Measurements from ENCODE around the gene KLHL30.
"Not testable (repeated sequence)": the region's sequence is repeated elsewhere in the genome, so short reads cannot be mapped to it uniquely, and the experiment has no call there.

KLHL30 gene

DNA sequence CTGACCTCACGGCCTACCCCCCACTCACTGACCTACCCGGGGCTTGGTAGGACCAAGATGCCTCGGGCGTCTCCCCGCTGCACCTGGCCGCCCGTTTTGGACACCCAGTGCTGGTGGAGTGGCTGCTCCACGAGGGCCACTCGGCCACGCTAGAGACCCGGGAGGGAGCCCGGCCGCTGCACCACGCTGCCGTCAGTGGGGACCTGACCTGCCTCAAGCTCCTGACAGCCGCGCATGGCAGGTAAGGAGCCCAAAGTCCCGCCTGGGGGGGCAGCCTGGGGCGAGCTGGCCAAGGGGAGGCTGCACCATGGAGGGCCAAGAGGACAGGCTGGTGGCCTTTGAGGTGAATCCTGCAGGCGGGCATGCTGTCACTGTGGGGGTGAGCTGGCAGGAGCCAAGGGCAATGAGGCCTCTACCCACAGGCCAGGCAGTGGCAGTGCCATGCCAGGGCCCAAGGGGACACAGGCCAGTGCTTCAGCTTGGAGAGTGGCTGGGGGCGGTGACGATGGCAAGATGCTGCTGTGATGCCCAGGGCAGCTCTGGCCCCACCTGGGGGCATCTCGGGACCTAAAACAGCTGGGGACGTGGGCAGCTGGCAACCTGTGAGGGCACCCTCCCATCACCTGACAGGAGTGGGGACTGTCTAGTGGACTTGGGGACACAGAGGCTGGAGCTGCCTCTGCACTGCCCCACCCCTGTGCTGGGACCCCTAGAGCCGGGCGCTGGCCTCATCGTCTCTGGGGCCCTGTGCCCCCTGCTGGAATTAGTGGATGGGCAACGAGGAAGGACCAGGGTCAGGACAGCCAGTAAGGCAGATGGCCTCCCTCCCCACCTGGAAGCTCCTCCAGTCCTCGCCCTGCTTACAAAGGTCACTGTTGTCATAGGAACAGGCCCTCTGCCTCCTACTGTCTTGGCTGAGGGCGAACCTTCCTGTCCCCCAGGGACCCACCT lies 36.3 kb upstream of the KLHL30 start:
- no peak for DNase-seq (ENCODE audit: low spot score)

GRCh38 chr2:238102865-238103264 lies 35.6 kb upstream of the KLHL30 start:
- no peak for DNase-seq (ENCODE audit: low spot score)

DNA sequence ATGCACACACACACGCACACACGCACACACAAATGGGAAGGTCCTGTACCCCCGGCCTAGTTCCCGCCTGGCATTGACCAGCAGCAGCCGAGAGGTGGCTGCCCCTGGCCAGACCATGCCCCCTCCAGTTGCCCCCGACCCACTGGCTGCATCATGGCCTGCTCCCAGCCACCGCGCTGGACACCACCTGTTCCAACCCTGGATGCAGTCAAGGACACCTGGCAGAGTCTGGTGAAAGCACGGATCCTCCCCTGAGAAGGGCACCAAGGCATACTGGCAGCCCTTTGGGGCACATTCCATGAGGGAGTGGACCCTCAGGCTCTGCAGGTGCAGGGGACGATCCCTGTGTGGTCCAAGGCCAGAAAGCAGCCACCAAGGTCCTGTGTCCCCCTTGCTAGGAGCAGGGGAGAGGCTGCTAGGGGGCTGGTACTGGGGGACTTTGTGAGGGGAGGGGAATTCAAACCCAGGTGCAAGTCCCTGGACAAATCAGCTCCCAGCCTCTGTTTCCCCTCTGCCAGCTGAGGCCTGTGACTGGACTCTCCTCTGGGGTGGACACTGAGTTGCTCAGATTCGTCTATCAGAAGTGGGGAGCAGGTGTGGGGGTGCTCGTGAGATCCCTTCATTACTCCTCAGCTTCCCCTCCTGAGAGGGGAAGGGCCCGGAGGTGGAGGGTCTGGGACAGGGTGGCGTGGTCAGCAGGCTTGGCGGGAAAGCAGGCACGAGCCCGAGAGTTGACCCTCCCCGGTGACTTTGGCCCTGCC lies 34.8 kb upstream of the KLHL30 start:
- DNase-seq (ENCODE audit: low spot score), result no peak

GRCh38 chr2:238104226-238104690 lies 34.2 kb upstream of the KLHL30 start:
- DNase-seq (ENCODE audit: low spot score), result no peak

GRCh38 chr2:238104691-238105371 lies 33.6 kb upstream of the KLHL30 start:
- DNase-seq (ENCODE audit: low spot score), result no peak

- DNase-seq (ENCODE audit: low spot score), result no peak
Observed at GRCh38 chr2:238105506-238106338, 32.7 kb upstream of the KLHL30 start.

- no peak for DNase-seq (ENCODE audit: low spot score)
Observed at GRCh38 chr2:238106339-238106697, 32.1 kb upstream of the KLHL30 start.

GRCh38 chr2:238106698-238107524 lies 31.6 kb upstream of the KLHL30 start:
- no peak for DNase-seq (ENCODE audit: low spot score)

- no peak for DNase-seq (ENCODE audit: low spot score)
Observed at GRCh38 chr2:238107525-238108422, 30.7 kb upstream of the KLHL30 start.

DNA sequence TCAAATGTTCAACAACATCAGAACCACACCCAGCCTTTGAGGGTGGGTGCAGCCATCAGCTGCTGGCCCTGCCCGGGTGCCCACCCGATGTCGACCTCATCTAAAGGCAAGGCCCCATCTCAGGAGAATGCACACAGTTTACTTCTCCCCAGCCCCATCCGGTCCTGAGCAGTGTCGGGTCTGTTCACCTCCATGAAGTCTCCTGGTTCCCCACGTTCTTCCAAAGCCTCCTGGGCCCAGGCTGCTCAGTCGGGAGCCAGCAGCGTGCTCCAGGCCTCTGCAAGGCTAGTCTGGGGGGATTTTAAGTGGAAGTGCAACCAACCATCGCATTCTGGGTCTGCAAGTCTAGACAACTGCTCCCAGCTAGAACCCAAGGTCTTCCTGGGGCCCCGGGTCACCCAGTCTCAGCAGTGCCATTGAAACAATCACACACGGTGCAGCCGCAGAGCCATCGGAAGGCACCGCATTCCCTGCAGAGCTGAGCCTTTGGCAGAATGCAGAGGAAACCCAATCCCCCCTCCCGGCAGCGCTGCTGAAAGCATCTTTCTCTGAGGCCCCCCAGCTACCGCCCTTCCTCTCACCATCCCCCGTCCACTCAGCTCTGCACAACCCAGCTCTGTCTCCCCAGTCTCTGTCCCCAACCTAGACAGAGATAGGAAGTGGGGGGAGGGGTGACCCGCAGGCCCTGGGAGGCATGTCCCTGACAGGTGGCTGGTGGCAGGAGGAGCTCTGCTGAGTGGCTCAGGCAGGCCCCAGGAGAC lies 29.9 kb upstream of the KLHL30 start:
- no peak for DNase-seq (ENCODE audit: low spot score)

- DNase-seq (ENCODE audit: low spot score), result no peak
Observed at GRCh38 chr2:238113611-238114010, 24.9 kb upstream of the KLHL30 start.

GRCh38 chr2:238114331-238114841 lies 24.1 kb upstream of the KLHL30 start:
- DNase-seq (ENCODE audit: low spot score), result no peak

GRCh38 chr2:238114851-238115660 lies 23.4 kb upstream of the KLHL30 start:
- DNase-seq (ENCODE audit: low spot score), result no peak

DNA sequence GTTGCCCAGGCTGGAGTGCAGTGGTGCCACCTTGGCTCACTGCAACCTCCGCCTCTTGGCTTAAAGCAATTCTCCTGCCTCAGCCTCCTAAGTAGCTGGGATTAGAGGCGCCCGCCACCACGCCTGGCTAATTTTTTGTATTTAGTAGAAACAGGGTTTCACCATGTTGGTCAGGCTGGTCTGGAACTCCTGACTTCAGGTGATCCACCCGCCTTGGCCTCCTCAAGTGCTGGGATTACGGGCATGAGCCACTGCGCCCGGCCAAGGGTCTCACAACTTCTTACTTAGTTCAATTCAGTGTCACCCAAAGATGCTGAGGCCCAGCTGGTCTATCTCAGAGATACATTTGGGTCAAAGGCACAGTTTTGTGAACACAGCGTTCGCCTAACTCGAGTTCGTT lies 22.8 kb upstream of the KLHL30 start:
- DNase-seq (ENCODE audit: low spot score), result not testable (repeated sequence)

DNA sequence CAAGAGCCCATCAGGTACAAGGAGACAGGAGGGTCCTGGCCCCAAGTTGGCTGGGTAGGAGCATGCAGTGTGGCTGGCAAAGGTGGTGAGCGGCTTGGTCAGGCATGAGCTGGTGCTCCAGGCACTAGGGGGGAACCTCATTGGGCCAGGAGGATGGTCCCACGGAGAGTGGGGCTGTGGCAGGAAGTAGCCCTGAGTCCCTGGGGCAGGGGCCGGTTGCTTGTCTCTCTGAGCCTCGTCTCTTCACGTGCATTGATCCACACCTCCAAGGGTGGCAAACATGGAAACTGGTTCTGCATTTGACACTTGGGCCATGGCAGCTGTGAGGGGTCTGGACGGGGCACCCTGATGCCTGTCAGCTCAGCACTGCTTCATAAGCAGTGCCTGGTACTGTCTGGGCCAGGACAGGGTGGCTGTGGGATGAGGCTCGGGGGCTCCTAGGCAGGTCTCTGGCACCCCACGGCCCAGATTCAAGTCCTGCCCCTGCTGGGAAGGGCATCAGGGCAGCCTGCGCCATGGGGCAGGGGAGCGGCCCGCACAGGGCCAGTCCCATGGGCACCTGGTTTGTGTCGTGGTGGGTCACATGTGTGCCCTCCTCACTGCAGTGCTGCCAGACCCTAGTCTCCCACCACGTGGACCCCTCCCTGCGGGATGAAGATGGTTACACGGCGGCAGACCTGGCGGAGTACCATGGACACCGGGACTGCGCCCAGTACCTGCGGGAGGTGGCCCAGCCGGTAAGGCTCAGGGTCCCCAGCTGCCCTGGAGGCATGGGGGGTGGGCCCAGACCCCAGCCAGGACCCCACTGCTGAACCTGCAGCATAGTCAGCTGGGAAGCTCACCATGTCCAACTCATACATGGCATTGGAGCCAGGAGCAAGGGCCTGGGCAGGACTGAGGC lies 21.9 kb upstream of the KLHL30 start:
- no peak for DNase-seq (ENCODE audit: low spot score)

All from RKO (cell line).